ENCODE results near the gene SCTR. TPM values are rescaled to one million over a fixed set of nuclear protein-coding genes. Genes with fewer than 3 reads are reported as not detected.

SCTR gene
- total and polyA plus RNA-seq, 2 of the 8 experiments (the other 6 are each of a cell fraction or from before 2014, with no cell fraction given), result 0.15 TPM; not detected in 1

DNA sequence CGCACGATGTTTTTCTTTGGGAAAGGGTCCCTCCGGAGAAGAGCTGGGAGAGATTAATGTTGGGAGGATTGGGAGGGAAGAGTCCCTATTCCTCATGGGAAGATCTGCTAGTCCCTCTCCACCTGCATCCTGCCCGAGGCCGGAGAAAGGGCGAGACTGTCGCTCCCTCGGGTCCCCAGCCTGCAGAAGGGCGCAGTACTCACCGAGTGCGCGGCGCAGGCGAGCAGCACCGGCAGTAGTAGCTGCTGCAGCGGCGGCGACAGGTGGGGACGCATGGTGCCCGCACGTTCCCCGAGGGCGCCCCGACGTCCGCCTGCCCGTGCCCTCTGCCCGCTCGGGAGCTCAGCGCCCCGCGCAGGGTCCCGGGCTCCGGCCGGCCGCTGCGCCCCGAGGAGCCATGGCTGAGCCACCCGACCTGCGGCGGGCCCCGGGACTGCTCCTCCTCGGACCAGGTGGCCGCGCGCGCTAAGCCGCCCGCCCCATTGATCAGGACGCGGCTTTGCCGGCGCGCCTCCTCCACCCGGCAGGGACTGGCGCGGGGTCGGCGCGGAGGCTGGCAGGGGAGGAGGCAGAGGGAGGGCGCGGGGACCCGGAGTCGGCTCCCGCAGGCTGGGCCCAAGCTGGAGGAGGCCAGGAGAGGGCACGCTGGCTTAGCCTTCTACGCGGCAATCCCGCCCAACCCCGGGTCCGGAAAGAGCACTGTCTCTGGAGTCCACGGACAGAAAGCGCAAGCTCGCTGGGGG, at the start of gene SCTR (continued):
- TF ChIP-seq EZH2 (IDR thresholded peaks at IDR 0.05; ENCODE audit: low read depth, low read length, severe bottlenecking) (peak; percentile 74), POLR2AphosphoS5 (IDR thresholded peaks at IDR 0.05; ENCODE audit: low read depth, low read length) (no peak), TEAD4 (IDR thresholded peaks at IDR 0.05; ENCODE audit: low read depth, low read length) (no peak), TAF1 (IDR thresholded peaks at IDR 0.05; ENCODE audit: low read depth, low read length) (no peak), EGR1 (IDR thresholded peaks at IDR 0.05; ENCODE audit: borderline replicate concordance, low read depth, low read length) (no peak), YY1 (IDR thresholded peaks at IDR 0.05; ENCODE audit: low read depth, low read length) (no peak), KDM5A (IDR thresholded peaks at IDR 0.05; ENCODE audit: low read length) (no peak), TCF12 (IDR thresholded peaks at IDR 0.05; ENCODE audit: low read depth, low read length) (no peak), EP300 (IDR thresholded peaks at IDR 0.05; ENCODE audit: borderline replicate concordance in 1 of 2, low read depth in 2 of 2, low read length in 2 of 2) (no peak), ZNF274 (IDR thresholded peaks at IDR 0.05; ENCODE audit: borderline replicate concordance, extremely low read depth, low read length) (no peak), SIN3A (conservative IDR thresholded peaks at IDR 0.05 in 1 of 2, IDR thresholded peaks at IDR 0.05 in 1 of 2; ENCODE audit: low read depth in 1 of 2, low read length in 2 of 2) (no peak), NRF1 (IDR thresholded peaks at IDR 0.05; ENCODE audit: low read depth, low read length) (no peak), CREB1 (IDR thresholded peaks at IDR 0.05) (no peak), RXRA (IDR thresholded peaks at IDR 0.05; ENCODE audit: insufficient read depth, low read depth, low read length) (no peak), POU5F1 (IDR thresholded peaks at IDR 0.05; ENCODE audit: low read depth, low read length) (no peak), GTF2F1 (IDR thresholded peaks at IDR 0.05; ENCODE audit: borderline replicate concordance, low read depth, low read length) (no peak), CHD1 (IDR thresholded peaks at IDR 0.05; ENCODE audit: low read depth, low read length) (no peak), HDAC2 (IDR thresholded peaks at IDR 0.05; ENCODE audit: borderline replicate concordance in 1 of 2, low read depth in 2 of 2, low read length in 2 of 2) (no peak), ASH2L (IDR thresholded peaks at IDR 0.05; ENCODE audit: low read length) (peak; percentile 83), SUZ12 (IDR thresholded peaks at IDR 0.05; ENCODE audit: low read length) (peak; percentile 87; the same call in 1 of the 2 replicates), HDAC6 (IDR thresholded peaks at IDR 0.05; ENCODE audit: low read depth, low read length) (no peak), RNF2 (IDR thresholded peaks at IDR 0.05; ENCODE audit: borderline replicate concordance, low read depth, low read length, missing control alignments, poor library complexity, severe bottlenecking) (no peak), TBP (IDR thresholded peaks at IDR 0.05; ENCODE audit: low read depth, low read length) (no peak)
- TF ChIP-seq, protein P1, sequence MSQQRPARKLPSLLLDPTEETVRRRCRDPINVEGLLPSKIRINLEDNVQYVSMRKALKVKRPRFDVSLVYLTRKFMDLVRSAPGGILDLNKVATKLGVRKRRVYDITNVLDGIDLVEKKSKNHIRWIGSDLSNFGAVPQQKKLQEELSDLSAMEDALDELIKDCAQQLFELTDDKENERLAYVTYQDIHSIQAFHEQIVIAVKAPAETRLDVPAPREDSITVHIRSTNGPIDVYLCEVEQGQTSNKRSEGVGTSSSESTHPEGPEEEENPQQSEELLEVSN (IDR thresholded peaks at IDR 0.05), result peak; percentile 76

Data from H1 (cell line).